Retinal pigment epithelial cell (primary cell): ENCODE data around the gene PDCD1LG2.

Source experiments
- DNase-seq: peaks from one replicate; pipeline ENCODE4 v3.0.0-alpha.2; 2010; ENCODE audit warnings: low read depth
- H3K4me3 ChIP-seq: 2 replicates; pipeline ENCODE4 v1.5.1; 2011; ENCODE audit warnings: mild to moderate bottlenecking, low read length, control low read depth, moderate library complexity
- TF ChIP-seq, protein P1 (sequence below): conservative IDR thresholded peaks from 2 replicates; pipeline ENCODE4 v1.5.1; 2011; ENCODE audit warnings: low read depth, low read length, control low read depth, inconsistent platforms

PDCD1LG2 gene

DNA sequence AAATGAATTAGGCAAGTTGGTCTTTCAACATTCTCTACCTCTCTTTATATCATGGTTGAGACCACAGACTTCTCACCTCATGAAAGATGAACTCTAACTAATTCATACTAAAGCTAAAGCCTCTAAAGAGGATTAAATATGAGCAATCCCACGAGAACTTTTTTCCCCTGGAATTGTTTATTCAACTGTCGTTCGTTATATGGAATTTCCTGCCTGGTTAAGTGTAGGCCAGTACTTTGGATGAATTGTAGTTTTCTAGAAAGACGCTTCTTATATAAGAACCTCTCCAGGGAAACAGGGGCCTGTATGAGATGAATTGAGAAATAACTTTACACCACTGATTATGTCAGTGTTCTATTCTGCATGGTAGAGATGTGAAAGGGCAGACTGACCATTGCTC lies 42.9 kb downstream of the PDCD1LG2 start:
- DNase-seq = peak; percentile 80
- TF ChIP-seq, protein P1, sequence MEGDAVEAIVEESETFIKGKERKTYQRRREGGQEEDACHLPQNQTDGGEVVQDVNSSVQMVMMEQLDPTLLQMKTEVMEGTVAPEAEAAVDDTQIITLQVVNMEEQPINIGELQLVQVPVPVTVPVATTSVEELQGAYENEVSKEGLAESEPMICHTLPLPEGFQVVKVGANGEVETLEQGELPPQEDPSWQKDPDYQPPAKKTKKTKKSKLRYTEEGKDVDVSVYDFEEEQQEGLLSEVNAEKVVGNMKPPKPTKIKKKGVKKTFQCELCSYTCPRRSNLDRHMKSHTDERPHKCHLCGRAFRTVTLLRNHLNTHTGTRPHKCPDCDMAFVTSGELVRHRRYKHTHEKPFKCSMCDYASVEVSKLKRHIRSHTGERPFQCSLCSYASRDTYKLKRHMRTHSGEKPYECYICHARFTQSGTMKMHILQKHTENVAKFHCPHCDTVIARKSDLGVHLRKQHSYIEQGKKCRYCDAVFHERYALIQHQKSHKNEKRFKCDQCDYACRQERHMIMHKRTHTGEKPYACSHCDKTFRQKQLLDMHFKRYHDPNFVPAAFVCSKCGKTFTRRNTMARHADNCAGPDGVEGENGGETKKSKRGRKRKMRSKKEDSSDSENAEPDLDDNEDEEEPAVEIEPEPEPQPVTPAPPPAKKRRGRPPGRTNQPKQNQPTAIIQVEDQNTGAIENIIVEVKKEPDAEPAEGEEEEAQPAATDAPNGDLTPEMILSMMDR = no peak

DNA sequence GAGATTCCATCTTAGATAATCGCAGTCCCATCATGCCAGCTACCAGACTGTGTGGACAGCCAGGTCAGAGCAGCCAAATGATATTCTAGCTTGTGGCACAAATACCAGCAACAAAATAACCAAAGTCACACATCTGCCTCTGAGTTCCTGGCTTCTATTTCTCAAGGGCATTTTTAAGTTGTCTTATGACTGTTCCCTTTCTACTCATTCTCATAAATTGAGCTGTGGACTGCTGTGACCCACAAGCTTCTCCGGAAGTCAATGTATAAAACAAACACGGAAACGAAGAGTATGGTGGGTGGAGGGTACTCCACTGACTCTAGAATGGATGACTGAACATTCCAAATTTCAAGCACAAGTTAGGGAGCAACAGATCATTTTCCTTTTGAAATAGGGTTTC lies 43.9 kb downstream of the PDCD1LG2 start:
- TF ChIP-seq, protein P1 = no peak
- DNase-seq = no peak
- H3K4me3 ChIP-seq = no peak overlapping the region

More for the DNA sequence above, 42.9 kb downstream of the PDCD1LG2 start:
- H3K4me3 ChIP-seq = no peak overlapping the region

DNA sequence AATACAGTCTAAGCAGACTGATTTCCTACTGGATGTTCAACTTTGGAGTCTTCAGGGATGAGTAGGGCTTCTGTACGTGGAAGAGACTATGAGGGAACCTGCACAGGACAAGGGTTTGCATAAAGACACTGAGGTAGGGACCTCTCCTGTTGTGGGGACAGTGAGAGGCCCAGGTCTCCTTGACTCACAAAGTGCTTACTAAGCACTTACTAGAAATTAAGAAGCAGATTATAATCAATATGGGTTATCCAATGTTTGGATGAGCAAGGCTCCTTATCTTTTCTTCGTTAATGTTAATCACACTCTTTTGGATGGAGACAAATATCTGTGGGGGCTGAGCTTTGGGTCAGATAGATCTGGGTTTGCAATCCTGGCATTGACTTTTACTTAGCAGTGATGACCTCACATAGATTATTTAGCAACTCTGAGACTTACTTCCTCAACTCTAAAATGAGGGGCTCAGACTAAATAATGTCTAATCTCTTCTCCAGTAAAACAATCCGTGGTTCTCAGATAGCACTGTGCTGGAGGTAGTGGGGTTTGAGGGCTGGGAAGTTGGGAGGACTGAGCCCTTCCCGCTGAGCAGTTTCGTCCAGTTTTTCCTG lies 45.9 kb downstream of the PDCD1LG2 start:
- DNase-seq = no peak
- TF ChIP-seq, protein P1 = no peak
- H3K4me3 ChIP-seq = no peak overlapping the region

DNA sequence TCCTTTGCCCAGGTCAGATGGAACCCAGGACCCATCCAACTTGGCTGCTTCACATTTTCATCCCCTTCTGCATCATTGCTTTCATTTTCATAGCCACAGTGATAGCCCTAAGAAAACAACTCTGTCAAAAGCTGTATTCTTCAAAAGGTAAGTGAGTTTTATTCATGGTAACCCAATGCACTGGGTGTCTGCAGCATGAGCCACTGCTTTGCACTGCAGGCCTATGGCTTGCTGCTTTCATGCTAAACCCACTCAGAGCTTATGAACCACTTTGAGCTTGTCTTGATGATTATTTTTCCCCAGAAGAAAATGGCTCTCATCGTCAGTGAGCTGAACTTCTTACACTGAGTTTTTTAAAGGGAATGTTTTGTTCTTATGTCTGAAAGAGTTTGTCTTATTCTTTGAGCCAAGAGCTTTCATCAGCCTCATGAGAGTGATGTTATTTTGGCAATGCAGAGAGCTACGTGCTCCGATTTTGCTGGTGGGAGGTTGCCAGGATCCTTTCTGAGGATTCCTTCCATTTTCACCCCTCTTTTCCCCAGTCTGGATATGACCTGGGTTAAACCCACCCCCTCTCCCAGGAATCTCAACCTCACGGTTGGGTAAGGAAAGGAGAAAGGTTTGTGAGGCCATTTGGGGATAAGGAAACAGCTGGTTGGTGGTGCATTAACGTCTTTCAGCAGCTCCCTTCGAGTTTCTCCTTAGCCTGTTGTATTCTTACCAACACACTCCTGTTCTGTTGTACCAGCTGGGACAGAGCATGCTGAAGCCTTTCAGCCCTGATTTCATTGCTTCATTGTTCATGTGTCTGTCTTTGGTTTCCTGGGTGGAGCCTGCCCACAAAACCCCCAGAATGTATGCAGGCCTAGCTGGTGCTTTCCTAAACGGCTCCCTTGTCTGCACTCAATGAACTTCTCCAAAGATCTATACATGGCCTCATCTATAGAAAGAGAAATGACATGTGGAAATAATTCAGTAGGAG lies 47.6 kb downstream of the PDCD1LG2 start:
- DNase-seq = no peak
- TF ChIP-seq, protein P1 = no peak
- H3K4me3 ChIP-seq = no peak overlapping the region

DNA sequence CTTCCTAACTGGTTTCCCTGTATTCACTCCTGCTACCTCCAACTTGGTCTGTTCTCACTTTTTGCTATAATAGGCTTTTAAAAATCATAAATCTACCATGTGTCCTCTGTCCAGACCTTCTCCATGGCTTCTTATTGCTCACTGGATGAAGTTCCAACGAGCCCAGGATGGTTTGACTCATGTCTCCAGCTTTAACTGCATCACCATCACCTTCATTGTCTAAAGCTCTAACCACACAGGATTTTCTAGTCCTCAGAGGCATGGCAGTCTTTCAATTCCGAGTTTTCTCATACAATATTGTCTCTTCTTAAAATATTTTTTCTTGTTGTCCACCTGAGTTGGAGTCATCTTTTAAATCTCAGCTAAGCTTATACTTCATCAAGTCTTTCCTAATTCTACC lies 49.3 kb downstream of the PDCD1LG2 start:
- TF ChIP-seq, protein P1 = no peak
- DNase-seq = no peak
- no peak overlapping the region for H3K4me3 ChIP-seq

DNA sequence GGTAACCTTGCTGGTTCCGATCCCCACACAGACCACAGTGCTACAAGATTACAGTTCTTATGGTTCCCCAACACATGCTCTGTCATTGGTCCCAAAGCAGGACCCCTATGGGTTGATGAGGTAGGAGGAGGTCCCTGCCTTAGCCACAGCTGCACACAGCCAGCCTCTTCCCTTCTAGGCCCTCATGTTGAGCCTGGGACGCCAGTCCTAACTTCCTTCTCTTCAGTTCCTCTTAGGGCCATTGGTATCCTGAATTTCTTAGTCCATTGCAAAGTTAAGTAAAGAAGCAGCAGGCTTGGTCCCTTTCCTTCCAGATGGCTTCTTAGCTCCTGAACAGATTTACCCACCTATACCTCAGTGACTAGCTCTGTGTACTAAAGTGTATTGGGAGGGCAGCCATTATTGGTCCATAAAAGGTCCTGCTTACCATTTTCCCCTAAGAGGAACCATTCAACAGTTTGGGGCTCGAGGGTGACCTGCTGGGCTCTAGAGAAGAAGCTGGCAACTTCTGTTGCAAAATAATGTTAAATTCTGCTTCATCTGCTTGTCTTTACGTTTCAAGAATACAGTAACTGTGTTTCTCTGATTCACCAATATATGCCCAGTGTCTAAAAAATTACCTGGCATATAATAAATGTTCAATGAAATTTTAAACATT lies 50.2 kb downstream of the PDCD1LG2 start:
- no peak for DNase-seq
- TF ChIP-seq, protein P1 = no peak
- H3K4me3 ChIP-seq = no peak overlapping the region
